ENCODE measurements around the gene ZNF644.
"Not testable (repeated sequence)": the region's sequence is repeated elsewhere in the genome, so short reads cannot be mapped to it uniquely, and the experiment has no call there.

Gene ZNF644

GRCh38 chr1:90946630-90947029 lies 75.2 kb downstream of the ZNF644 start:
- DNase-seq (ENCODE audit: low spot score): no peak
- TF ChIP-seq CTCF (IDR thresholded peaks at IDR 0.05; ENCODE audit: borderline replicate concordance, control extremely low read depth, extremely low read depth, insufficient read depth, missing control alignments): no peak

GRCh38 chr1:90945287-90945686 lies 76.5 kb downstream of the ZNF644 start:
- no peak for DNase-seq (ENCODE audit: low spot score)
- no peak for TF ChIP-seq CTCF (IDR thresholded peaks at IDR 0.05; ENCODE audit: borderline replicate concordance, control extremely low read depth, extremely low read depth, insufficient read depth, missing control alignments)
- in situ Hi-C loops (cut with MboI; ENCODE audit: low sequenced_read_pairs, unreplicated experiment): no loop called here

More at GRCh38 chr1:90946630-90947029, 75.2 kb downstream of the ZNF644 start:
- in situ Hi-C loops (cut with MboI; ENCODE audit: low sequenced_read_pairs, unreplicated experiment): no loop called here

- DNase-seq (ENCODE audit: low spot score): no peak
- TF ChIP-seq CTCF (IDR thresholded peaks at IDR 0.05; ENCODE audit: borderline replicate concordance, control extremely low read depth, extremely low read depth, insufficient read depth, missing control alignments): no peak
- in situ Hi-C loops (cut with MboI; ENCODE audit: low sequenced_read_pairs, unreplicated experiment): no loop called here
Observed at GRCh38 chr1:90943966-90944365, 77.9 kb downstream of the ZNF644 start.

GRCh38 chr1:90940746-90941145 lies 81.1 kb downstream of the ZNF644 start:
- TF ChIP-seq CTCF (IDR thresholded peaks at IDR 0.05; ENCODE audit: borderline replicate concordance, control extremely low read depth, extremely low read depth, insufficient read depth, missing control alignments): no peak
- in situ Hi-C loops (cut with MboI; ENCODE audit: low sequenced_read_pairs, unreplicated experiment): no loop called here
- DNase-seq (ENCODE audit: low spot score): no peak

- in situ Hi-C loops (cut with MboI; ENCODE audit: low sequenced_read_pairs, unreplicated experiment): no loop called here
- TF ChIP-seq CTCF (IDR thresholded peaks at IDR 0.05; ENCODE audit: borderline replicate concordance, control extremely low read depth, extremely low read depth, insufficient read depth, missing control alignments): no peak
- no peak for DNase-seq (ENCODE audit: low spot score)
Observed at GRCh38 chr1:90936731-90937130, 85.1 kb downstream of the ZNF644 start.

- TF ChIP-seq CTCF (IDR thresholded peaks at IDR 0.05; ENCODE audit: borderline replicate concordance, control extremely low read depth, extremely low read depth, insufficient read depth, missing control alignments): no peak
- DNase-seq (ENCODE audit: low spot score): no peak
- in situ Hi-C loops (cut with MboI; ENCODE audit: low sequenced_read_pairs, unreplicated experiment): no loop called here
Observed at GRCh38 chr1:90936061-90936460, 85.8 kb downstream of the ZNF644 start.

GRCh38 chr1:90928231-90928630 lies 93.6 kb downstream of the ZNF644 start:
- in situ Hi-C loops (cut with MboI; ENCODE audit: low sequenced_read_pairs, unreplicated experiment): not testable (repeated sequence)

GRCh38 chr1:90927674-90928073 lies 94.2 kb downstream of the ZNF644 start:
- in situ Hi-C loops (cut with MboI; ENCODE audit: low sequenced_read_pairs, unreplicated experiment); DNase-seq (ENCODE audit: low spot score): not testable (repeated sequence)

More at GRCh38 chr1:90928231-90928630, 93.6 kb downstream of the ZNF644 start:
- DNase-seq (ENCODE audit: low spot score): not testable (repeated sequence)

All from GM13976 (cell line).